Measurements from ENCODE around the gene GAB1. TPM values are rescaled to one million over a fixed set of nuclear protein-coding genes. Genes with fewer than 3 reads are reported as not detected.
A peak's percentile ranks its signal among the peaks of the same experiment; 100 is the strongest.

Gene GAB1
- total and polyA plus RNA-seq, 4 donors: 6.4 to 138 (median 22.6) TPM

DNA sequence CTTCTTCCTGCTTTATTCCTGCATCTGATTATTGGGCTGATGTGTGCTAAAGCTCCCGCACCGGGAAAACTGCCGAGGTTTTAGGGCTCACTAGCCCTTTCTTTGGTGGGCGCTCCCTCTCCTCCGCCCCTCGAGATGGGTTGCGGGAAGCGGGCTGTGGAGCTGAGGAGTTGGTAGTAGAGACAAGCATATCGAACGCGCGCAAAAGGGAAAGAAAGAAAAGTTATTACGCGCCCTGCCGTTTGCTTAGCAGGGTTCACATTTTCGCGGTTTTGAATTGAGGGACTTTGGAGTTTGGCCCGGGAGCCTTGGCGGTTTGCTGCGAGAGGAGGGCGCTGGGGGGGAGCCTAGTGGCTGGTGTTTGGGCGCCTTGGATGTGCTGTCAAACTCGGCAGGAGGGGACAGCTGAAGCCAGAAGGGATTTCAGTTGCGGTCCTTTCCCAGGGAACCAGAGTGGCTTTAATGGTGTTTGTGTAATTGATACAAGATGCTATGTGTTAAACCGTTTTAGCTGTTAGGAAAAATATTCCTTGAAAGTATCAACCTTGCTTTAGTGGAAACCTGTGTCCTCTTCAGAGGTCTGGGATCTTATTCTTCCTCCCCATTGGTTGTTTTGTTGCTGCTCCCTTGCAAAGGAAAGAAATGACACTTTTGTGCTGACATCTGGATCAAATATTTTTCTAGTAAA, 1.1 kb downstream of the GAB1 start:
- peaks cover 0 to 3% (median 0%) of the 10 kb centered on the region in 4 donors for H3K36me3 ChIP-seq (ENCODE audit: control insufficient read depth in 4 of 4, insufficient read depth in 4 of 4, low read length in 4 of 4)
- no peak for ATAC-seq (ENCODE audit: insufficient read depth, low FRiP score)

GRCh38 chr4:143338313-143338712, 1.6 kb downstream of the GAB1 start:
- H3K9ac ChIP-seq (ENCODE audit: insufficient read depth in 1 of 2, low read length in 2 of 2): peak overlapping the region in 1 of 2 donors; percentile 89
- no peak for ATAC-seq (ENCODE audit: insufficient read depth, low FRiP score)
- H3K36me3 ChIP-seq (ENCODE audit: control insufficient read depth in 4 of 4, insufficient read depth in 4 of 4, low read length in 4 of 4): peaks cover 0 to 3% (median 0%) of the 10 kb centered on the region in 4 donors
- no peaks in the 10 kb centered on the region for H3K9me3 ChIP-seq (ENCODE audit: control insufficient read depth in 4 of 4, insufficient read depth in 3 of 4, low read length in 3 of 4)
- H3K4me1 ChIP-seq (ENCODE audit: control insufficient read depth in 5 of 5, insufficient read depth in 5 of 5, low read length in 5 of 5): peaks cover 3 to 41% (median 8%) of the 10 kb centered on the region in 5 donors
- TF ChIP-seq, protein P1, sequence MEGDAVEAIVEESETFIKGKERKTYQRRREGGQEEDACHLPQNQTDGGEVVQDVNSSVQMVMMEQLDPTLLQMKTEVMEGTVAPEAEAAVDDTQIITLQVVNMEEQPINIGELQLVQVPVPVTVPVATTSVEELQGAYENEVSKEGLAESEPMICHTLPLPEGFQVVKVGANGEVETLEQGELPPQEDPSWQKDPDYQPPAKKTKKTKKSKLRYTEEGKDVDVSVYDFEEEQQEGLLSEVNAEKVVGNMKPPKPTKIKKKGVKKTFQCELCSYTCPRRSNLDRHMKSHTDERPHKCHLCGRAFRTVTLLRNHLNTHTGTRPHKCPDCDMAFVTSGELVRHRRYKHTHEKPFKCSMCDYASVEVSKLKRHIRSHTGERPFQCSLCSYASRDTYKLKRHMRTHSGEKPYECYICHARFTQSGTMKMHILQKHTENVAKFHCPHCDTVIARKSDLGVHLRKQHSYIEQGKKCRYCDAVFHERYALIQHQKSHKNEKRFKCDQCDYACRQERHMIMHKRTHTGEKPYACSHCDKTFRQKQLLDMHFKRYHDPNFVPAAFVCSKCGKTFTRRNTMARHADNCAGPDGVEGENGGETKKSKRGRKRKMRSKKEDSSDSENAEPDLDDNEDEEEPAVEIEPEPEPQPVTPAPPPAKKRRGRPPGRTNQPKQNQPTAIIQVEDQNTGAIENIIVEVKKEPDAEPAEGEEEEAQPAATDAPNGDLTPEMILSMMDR (IDR thresholded peaks at IDR 0.05; ENCODE audit: control extremely low read depth, extremely low read depth): no peak
- H3K4me3 ChIP-seq: no peak overlapping the region
- H3K27ac ChIP-seq (ENCODE audit: low read depth in 1 of 2, low read length in 1 of 2): peak overlapping the region in 1 of 2 donors; percentile 34
- no peak for DNase-seq
- H3K27me3 ChIP-seq (ENCODE audit: control insufficient read depth in 3 of 3, insufficient read depth in 3 of 3, low read length in 2 of 3): no peaks in the 10 kb centered on the region
- 36 to 53% methylated on average over 5 of the region's 5 CpGs for WGBS, 2 donors

More for the DNA sequence above, 1.1 kb downstream of the GAB1 start:
- peak overlapping the region; percentile 91 to 93 for H3K27ac ChIP-seq (ENCODE audit: low read depth in 1 of 2, low read length in 1 of 2)
- no peaks in the 10 kb centered on the region for H3K9me3 ChIP-seq (ENCODE audit: control insufficient read depth in 4 of 4, insufficient read depth in 3 of 4, low read length in 3 of 4)
- peak overlapping the region; percentile 99 for H3K4me3 ChIP-seq
- WGBS, 2 donors: 1 to 2% methylated on average over 25 of the region's 25 CpGs
- TF ChIP-seq, protein P1 (IDR thresholded peaks at IDR 0.05; ENCODE audit: control extremely low read depth, extremely low read depth): no peak
- H3K4me1 ChIP-seq (ENCODE audit: control insufficient read depth in 5 of 5, insufficient read depth in 5 of 5, low read length in 5 of 5): peaks cover 0 to 40% (median 5%) of the 10 kb centered on the region in 5 donors
- H3K9ac ChIP-seq (ENCODE audit: insufficient read depth in 1 of 2, low read length in 2 of 2): peak overlapping the region; percentile 41 to 89
- DNase-seq: peak; percentile 80 to 90 (median 88)
- no peaks in the 10 kb centered on the region for H3K27me3 ChIP-seq (ENCODE audit: control insufficient read depth in 3 of 3, insufficient read depth in 3 of 3, low read length in 2 of 3)

- 65 to 82% methylated on average over 2 of the region's 2 CpGs for WGBS, 2 donors
- Histone ChIP-seq H3K4me1 (ENCODE audit: control insufficient read depth in 5 of 5, insufficient read depth in 5 of 5, low read length in 5 of 5) (peaks cover 8 to 52% (median 17%) of the 10 kb centered on the region in 5 donors), H3K27me3 (ENCODE audit: control insufficient read depth in 3 of 3, insufficient read depth in 3 of 3, low read length in 2 of 3) (no peaks in the 10 kb centered on the region), H3K4me3 (no peak overlapping the region), H3K27ac (ENCODE audit: low read depth in 1 of 2, low read length in 1 of 2) (peak overlapping the region in 1 of 2 donors; percentile 61), H3K9me3 (ENCODE audit: control insufficient read depth in 4 of 4, insufficient read depth in 3 of 4, low read length in 3 of 4) (no peaks in the 10 kb centered on the region), H3K36me3 (ENCODE audit: control insufficient read depth in 4 of 4, insufficient read depth in 4 of 4, low read length in 4 of 4) (peaks cover 0 to 3% (median 0%) of the 10 kb centered on the region in 4 donors), H3K9ac (ENCODE audit: insufficient read depth in 1 of 2, low read length in 2 of 2) (no peak overlapping the region)
- DNase-seq (no peak), ATAC-seq (ENCODE audit: insufficient read depth, low FRiP score) (no peak)
- TF ChIP-seq, protein P1 (IDR thresholded peaks at IDR 0.05; ENCODE audit: control extremely low read depth, extremely low read depth): no peak
Observed at GRCh38 chr4:143339497-143339896, 2.8 kb downstream of the GAB1 start.

All from lung (tissue), 12 donors.